ENCODE results near the gene SRSF3.

- no peak for TF ChIP-seq CTCF (IDR thresholded peaks at IDR 0.05)
- TF ChIP-seq POLR2A (IDR thresholded peaks at IDR 0.05) = no peak
- TF ChIP-seq EP300 (IDR thresholded peaks at IDR 0.05) = no peak
- no peak for TF ChIP-seq POLR2AphosphoS5 (IDR thresholded peaks at IDR 0.05)
These were observed 27.3 kb downstream of the SRSF3 start for GRCh38 chr6:36621371-36621855.

Data from sigmoid colon (tissue), 4 donors.